Natural killer cell (primary cell): ENCODE results near the gene IQSEC1. TPM values are rescaled to one million over a fixed set of nuclear protein-coding genes. Genes with fewer than 3 reads are reported as not detected.
A peak's percentile ranks its signal among the peaks of the same experiment; 100 is the strongest.

Source experiments
- ATAC-seq, 3 donors: fragments of 150-1000 bp in 2 of 3; fragments of 200-7000 bp in 1 of 3; cut with Tn5 transposase; 1 replicate in 1 of 3; 2 replicates in 2 of 3; pipeline ENCODE4 v1.10.0; 2021; ENCODE audit warnings: mild to moderate bottlenecking in 2 of 3, moderate library complexity in 2 of 3
- DNase-seq, 2 donors: peaks; one replicate each; pipeline versions ENCODE4 v3.0.0 to v3.0.0-alpha.2; 2013 to 2021; ENCODE audit warnings: mixed read lengths in 1 of 2
- H3K27ac ChIP-seq: one replicate; pipeline ENCODE4 v1.5.1; 2013; ENCODE audit warnings: mild to moderate bottlenecking, low read length
- H3K27me3 ChIP-seq: one replicate; pipeline ENCODE4 v1.6.1; 2013; ENCODE audit warnings: low read length; ENCODE audit not compliant: control insufficient read depth, insufficient read depth
- H3K36me3 ChIP-seq: one replicate; pipeline ENCODE4 v1.6.1; 2013; ENCODE audit warnings: low read length; ENCODE audit not compliant: control insufficient read depth, insufficient read depth
- H3K4me1 ChIP-seq: one replicate; pipeline ENCODE4 v1.6.1; 2013; ENCODE audit warnings: low read length; ENCODE audit not compliant: control insufficient read depth, insufficient read depth
- H3K4me3 ChIP-seq: one replicate; pipeline ENCODE4 v1.5.1; 2013; ENCODE audit warnings: low read length
- H3K9me3 ChIP-seq: one replicate; pipeline ENCODE4 v1.6.1; 2013; ENCODE audit warnings: low read length; ENCODE audit not compliant: control insufficient read depth, insufficient read depth
- H3K27ac Mint-ChIP-seq, 2 donors: one replicate each; pipeline ENCODE4 v1.8.0; 2022; ENCODE audit warnings: mild to moderate bottlenecking in 2 of 2, mixed read lengths in 2 of 2, moderate library complexity in 1 of 2
- H3K27me3 Mint-ChIP-seq, 2 donors: one replicate each; pipeline ENCODE4 v1.8.0; 2022; ENCODE audit warnings: low read depth in 2 of 2, mixed read lengths in 2 of 2
- H3K36me3 Mint-ChIP-seq: one replicate; pipeline ENCODE4 v1.8.0; 2022; ENCODE audit warnings: mixed read lengths
- H3K4me1 Mint-ChIP-seq, 2 donors: one replicate each; pipeline ENCODE4 v1.8.0; 2022; ENCODE audit warnings: mixed read lengths in 2 of 2
- H3K4me3 Mint-ChIP-seq: one replicate; pipeline ENCODE4 v1.8.0; 2022; ENCODE audit warnings: mild to moderate bottlenecking, moderate library complexity, mixed read lengths
- H3K9me3 Mint-ChIP-seq, 2 donors: one replicate each; pipeline ENCODE4 v1.8.0; 2022; ENCODE audit warnings: mixed read lengths in 2 of 2
- WGBS: methylation state at CpG from one replicate; pipeline ENCODE4 v1.1.7; 2013; ENCODE audit warnings: missing lambda C conversion rate; ENCODE audit not compliant: insufficient coverage; 5-methylcytosine and 5-hydroxymethylcytosine counted together
- intact Hi-C: fragments of 100-400 bp; cut with micrococcal nuclease; formaldehyde crosslinking; loops from one replicate; pipeline ENCODE4 v1.14.2; 2022
- total RNA-seq, 4 donors: library from RNA; stranded (reverse); fragments of 120-200 nt in 1 of 4; gene quantifications; one replicate each; pipeline versions ENCODE4 v1.2.3 to v1.2.4, GENCODE V29; 2013 to 2022
- TF ChIP-seq, protein P1 (sequence below): fragments of 200-600 bp; IDR thresholded peaks from one replicate; pipeline ENCODE4 v1.8.0; 2022; ENCODE audit warnings: antibody characterized with exemption

Gene IQSEC1
- total RNA-seq, 3 donors from 2014 or later (not counting 1 experiment from before 2014, with no cell fraction given), result 124 to 189 (median 138) TPM

GRCh38 chr3:13008155-13008995, 64.9 kb downstream of the IQSEC1 start:
- H3K27ac Mint-ChIP-seq, result peak overlapping the region; percentile 98 to 99
- no peaks in the 10 kb centered on the region for H3K27me3 Mint-ChIP-seq
- no peak for ATAC-seq
- Histone ChIP-seq H3K27ac (peak overlapping the region; percentile 100), H3K4me1 (peaks cover 95% of the 10 kb centered on the region), H3K9me3 (no peaks in the 10 kb centered on the region), H3K27me3 (no peaks in the 10 kb centered on the region), H3K36me3 (no peaks in the 10 kb centered on the region), H3K4me3 (no peak overlapping the region)
- H3K4me1 Mint-ChIP-seq, result peaks cover 92 to 98% of the 10 kb centered on the region in 2 donors
- no peaks in the 10 kb centered on the region for H3K9me3 Mint-ChIP-seq
- intact Hi-C loops, result no loop called here
- DNase-seq, result no peak
- no peaks in the 10 kb centered on the region for H3K36me3 Mint-ChIP-seq
- WGBS, result 87% methylated on average over 17 of the region's 17 CpGs
- H3K4me3 Mint-ChIP-seq, result peak overlapping the region; percentile 84
- TF ChIP-seq, protein P1, sequence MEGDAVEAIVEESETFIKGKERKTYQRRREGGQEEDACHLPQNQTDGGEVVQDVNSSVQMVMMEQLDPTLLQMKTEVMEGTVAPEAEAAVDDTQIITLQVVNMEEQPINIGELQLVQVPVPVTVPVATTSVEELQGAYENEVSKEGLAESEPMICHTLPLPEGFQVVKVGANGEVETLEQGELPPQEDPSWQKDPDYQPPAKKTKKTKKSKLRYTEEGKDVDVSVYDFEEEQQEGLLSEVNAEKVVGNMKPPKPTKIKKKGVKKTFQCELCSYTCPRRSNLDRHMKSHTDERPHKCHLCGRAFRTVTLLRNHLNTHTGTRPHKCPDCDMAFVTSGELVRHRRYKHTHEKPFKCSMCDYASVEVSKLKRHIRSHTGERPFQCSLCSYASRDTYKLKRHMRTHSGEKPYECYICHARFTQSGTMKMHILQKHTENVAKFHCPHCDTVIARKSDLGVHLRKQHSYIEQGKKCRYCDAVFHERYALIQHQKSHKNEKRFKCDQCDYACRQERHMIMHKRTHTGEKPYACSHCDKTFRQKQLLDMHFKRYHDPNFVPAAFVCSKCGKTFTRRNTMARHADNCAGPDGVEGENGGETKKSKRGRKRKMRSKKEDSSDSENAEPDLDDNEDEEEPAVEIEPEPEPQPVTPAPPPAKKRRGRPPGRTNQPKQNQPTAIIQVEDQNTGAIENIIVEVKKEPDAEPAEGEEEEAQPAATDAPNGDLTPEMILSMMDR, result no peak

- Histone ChIP-seq H3K9me3 (no peaks in the 10 kb centered on the region), H3K4me3 (no peak overlapping the region), H3K36me3 (no peaks in the 10 kb centered on the region), H3K4me1 (peaks cover 91% of the 10 kb centered on the region), H3K27me3 (no peaks in the 10 kb centered on the region), H3K27ac (peak overlapping the region; percentile 100)
- Mint-ChIP-seq H3K9me3 (no peaks in the 10 kb centered on the region), H3K27me3 (no peaks in the 10 kb centered on the region), H3K4me3 (no peak overlapping the region), H3K36me3 (no peaks in the 10 kb centered on the region), H3K27ac (peak overlapping the region; percentile 98 to 99), H3K4me1 (peaks cover 94 to 99% of the 10 kb centered on the region in 2 donors)
- intact Hi-C loops, result no loop called here
- no peak for ATAC-seq
- no peak for DNase-seq
- 91% methylated on average over 16 of the region's 16 CpGs for WGBS
- TF ChIP-seq, protein P1, result no peak
Observed at GRCh38 chr3:13007251-13007941, 65.8 kb downstream of the IQSEC1 start.

DNA sequence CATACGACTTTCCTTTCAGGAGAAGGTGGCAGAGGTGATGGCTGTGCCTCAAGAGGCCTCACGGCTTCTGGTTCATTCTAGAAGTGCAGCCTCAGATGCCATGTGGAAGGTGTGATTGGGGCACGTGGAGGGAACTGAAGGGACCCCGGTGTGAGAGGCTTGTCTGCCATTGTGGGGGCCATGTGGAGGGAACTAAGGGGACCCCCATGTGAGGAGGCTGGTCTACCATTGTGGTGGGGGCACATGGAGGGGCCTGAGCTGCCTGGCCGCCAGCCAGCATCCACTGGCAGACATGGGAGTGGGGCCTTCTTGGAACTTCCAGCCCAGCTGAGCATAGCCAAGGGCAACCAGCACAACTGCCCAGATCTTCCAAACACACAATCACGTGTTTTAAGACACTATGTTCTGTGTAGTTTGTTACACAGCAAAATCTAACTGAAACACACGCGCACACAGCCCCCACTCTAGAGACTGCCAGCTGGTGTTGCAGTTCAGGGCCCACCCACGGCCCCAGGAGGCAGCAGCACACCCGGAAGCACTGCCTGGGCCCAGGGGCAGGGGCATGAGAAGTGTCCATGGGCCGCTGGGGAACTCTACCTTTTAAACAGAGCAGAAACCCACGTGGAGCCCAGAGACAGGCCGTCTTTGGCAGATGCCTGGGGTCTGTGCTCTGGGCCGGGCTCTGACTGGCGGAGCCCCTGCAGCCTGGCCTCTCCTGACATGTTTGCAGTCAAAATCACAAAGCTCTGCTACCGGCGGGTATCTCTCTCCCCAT, 66.8 kb downstream of the IQSEC1 start:
- H3K36me3 Mint-ChIP-seq, result no peaks in the 10 kb centered on the region
- ATAC-seq, result no peak
- intact Hi-C loops, result no loop called here
- WGBS, result 75% methylated on average over 17 of the region's 17 CpGs
- Histone ChIP-seq H3K27me3 (no peaks in the 10 kb centered on the region), H3K36me3 (peaks cover 2% of the 10 kb centered on the region), H3K4me1 (peaks cover 90% of the 10 kb centered on the region), H3K4me3 (no peak overlapping the region), H3K27ac (peak overlapping the region; percentile 75), H3K9me3 (no peaks in the 10 kb centered on the region)
- H3K27ac Mint-ChIP-seq, result peak overlapping the region; percentile 98 to 99
- no peak for DNase-seq
- peaks cover 92 to 97% of the 10 kb centered on the region in 2 donors for H3K4me1 Mint-ChIP-seq
- H3K9me3 Mint-ChIP-seq, result no peaks in the 10 kb centered on the region
- H3K4me3 Mint-ChIP-seq, result peak overlapping the region; percentile 77
- TF ChIP-seq, protein P1, result no peak
- no peaks in the 10 kb centered on the region for H3K27me3 Mint-ChIP-seq
